GM19397 (cell line): ENCODE data around the gene SPEM3.

ENCODE experiments used
- ATAC-seq: cut with Tn5 transposase; IDR thresholded peaks from one replicate; pipeline ENCODE4 v1.9.1; 2021; ENCODE audit warnings: mild to moderate bottlenecking, moderate library complexity; ENCODE audit not compliant: unreplicated experiment

SPEM3 gene

GRCh38 chr17:7419819-7420610, 8.6 kb upstream of the SPEM3 start, which contains the start of gene SPEM1:
TSS of gene SPEM1 (plus strand) at chr17:7420324. CDS start at chr17:7420385, 61 bp downstream.
- ATAC-seq, result no peak

- ATAC-seq, result no peak
Observed at GRCh38 chr17:7421186-7421585, 7.5 kb upstream of the SPEM3 start.

GRCh38 chr17:7423679-7424078, 5.0 kb upstream of the SPEM3 start:
- ATAC-seq, result no peak

GRCh38 chr17:7425316-7425715, 3.3 kb upstream of the SPEM3 start, which contains the start of gene SPEM2:
TSS of gene SPEM2 (plus strand) at chr17:7425616. CDS start at chr17:7425689, 73 bp downstream.
- no peak for ATAC-seq

GRCh38 chr17:7425756-7426155, 2.9 kb upstream of the SPEM3 start:
- no peak for ATAC-seq

GRCh38 chr17:7426203-7426863, 2.3 kb upstream of the SPEM3 start:
- no peak for ATAC-seq

- no peak for ATAC-seq
Observed at GRCh38 chr17:7426896-7427489, 1.7 kb upstream of the SPEM3 start.

- no peak for ATAC-seq
Observed at GRCh38 chr17:7427549-7427948, 1.1 kb upstream of the SPEM3 start.

- ATAC-seq, result no peak
Observed at GRCh38 chr17:7429722-7430121, 1.1 kb downstream of the SPEM3 start.

- no peak for ATAC-seq
Observed at GRCh38 chr17:7431231-7431630, 2.6 kb downstream of the SPEM3 start.

GRCh38 chr17:7432296-7432695, 3.6 kb downstream of the SPEM3 start:
- ATAC-seq, result no peak

GRCh38 chr17:7435676-7436555, 7.3 kb downstream of the SPEM3 start:
- ATAC-seq, result peak; percentile 12

GRCh38 chr17:7436556-7437368, 8.1 kb downstream of the SPEM3 start:
- no peak for ATAC-seq

- ATAC-seq, result no peak
Observed at GRCh38 chr17:7437369-7437863, 8.8 kb downstream of the SPEM3 start.

GRCh38 chr17:7437950-7438614, 9.4 kb downstream of the SPEM3 start:
- no peak for ATAC-seq

- no peak for ATAC-seq
Observed at GRCh38 chr17:7438656-7439460, 10.2 kb downstream of the SPEM3 start.

GRCh38 chr17:7439462-7440112, 10.9 kb downstream of the SPEM3 start, which contains the start of gene FGF11:
TSS of gene FGF11 (plus strand) at chr17:7439512. CDS start at chr17:7439621, 109 bp downstream.
- ATAC-seq, result no peak
